B cell (primary cell): ENCODE measurements around the gene LRRN4. TPM values are rescaled to one million over a fixed set of nuclear protein-coding genes. Genes with fewer than 3 reads are reported as not detected.

Experiments
- ATAC-seq: fragments of 200-7000 bp; cut with Tn5 transposase; one replicate; pipeline ENCODE4 v1.10.0; 2021; ENCODE audit warnings: low read depth, mild to moderate bottlenecking, moderate number of reproducible peaks, moderate library complexity
- CTCF ChIA-PET: fragments of 350-600 bp; sonication (Branson Sonifier 250); formaldehyde crosslinking; loops from one replicate; lab custom pipeline; 2021; ENCODE audit warnings: antibody characterized with exemption, inconsistent platforms; lab: Charles Lee
- POLR2A ChIA-PET: fragments of 350-600 bp; sonication (Branson Sonifier 250); formaldehyde crosslinking; loops from one replicate; lab custom pipeline; 2021; ENCODE audit warnings: antibody characterized with exemption; lab: Charles Lee
- DNase-seq: peaks from one replicate; pipeline ENCODE4 v3.0.0; 2013
- H2AFZ ChIP-seq: 2 replicates; pipeline ENCODE4 v1.6.1; 2012; ENCODE audit warnings: mild to moderate bottlenecking, low read depth, low read length; ENCODE audit not compliant: insufficient read depth, poor library complexity, severe bottlenecking
- H3K27ac ChIP-seq, 2 donors: 1 replicate in 1 of 2; 2 replicates in 1 of 2; pipeline ENCODE4 v1.5.1; 2012 to 2013; ENCODE audit warnings: low read length in 2 of 2, mild to moderate bottlenecking in 2 of 2, moderate library complexity in 1 of 2
- H3K27me3 ChIP-seq, 4 experiments: fragments of 200-600 bp in 1 of 4; sonication (generic) in 1 of 4; replicated peaks in 1 of 4; 1 replicate in 2 of 4; 2 replicates in 2 of 4; pipeline versions ENCODE4 v1.6.1 to v1.7.0; 2013 to 2016; ENCODE audit warnings: low read length in 3 of 4, mild to moderate bottlenecking in 2 of 4, mixed read lengths in 1 of 4, moderate library complexity in 1 of 4; ENCODE audit not compliant: insufficient read depth in 4 of 4, control insufficient read depth in 3 of 4; ENCODE audit errors: control extremely low read depth in 1 of 4
- H3K36me3 ChIP-seq, 2 experiments: replicated peaks in 1 of 2; 1 replicate in 1 of 2; 2 replicates in 1 of 2; pipeline versions ENCODE4 v1.6.1 to v1.7.1; 2013; ENCODE audit warnings: low read length in 1 of 2; ENCODE audit not compliant: insufficient read depth in 2 of 2, control insufficient read depth in 1 of 2; ENCODE audit errors: control extremely low read depth in 1 of 2, extremely low read depth in 1 of 2
- H3K4me1 ChIP-seq, 2 donors: fragments of 200-600 bp in 1 of 2; sonication (generic) in 1 of 2; 1 replicate in 1 of 2; 2 replicates in 1 of 2; pipeline versions ENCODE4 v1.5.1 to v1.6.1; 2013 to 2017; ENCODE audit warnings: low read length in 2 of 2; ENCODE audit not compliant: control insufficient read depth in 2 of 2, insufficient read depth in 2 of 2
- H3K4me2 ChIP-seq: replicated peaks from 2 replicates; pipeline ENCODE3; 2012; ENCODE audit warnings: mild to moderate bottlenecking, low read depth, low read length; ENCODE audit not compliant: poor library complexity, severe bottlenecking
- H3K4me3 ChIP-seq, 5 experiments: fragments of 200-600 bp in 1 of 5; sonication (generic) in 1 of 5; 1 replicate in 3 of 5; 2 replicates in 2 of 5; pipeline versions ENCODE4 v1.5.1 to v1.7.0; 2011 to 2016; ENCODE audit warnings: low read length in 4 of 5, mild to moderate bottlenecking in 4 of 5, low read depth in 2 of 5, control low read depth in 1 of 5, moderate library complexity in 1 of 5; ENCODE audit not compliant: insufficient read depth in 1 of 5; ENCODE audit errors: control extremely low read depth in 1 of 5, extremely low read depth in 1 of 5
- H3K79me2 ChIP-seq: fragments of 200-600 bp; sonication (generic); one replicate; pipeline ENCODE4 v1.6.0; 2016; ENCODE audit warnings: low read length; ENCODE audit not compliant: control insufficient read depth, insufficient read depth
- H3K9ac ChIP-seq: fragments of 200-600 bp; sonication (generic); 2 replicates; pipeline ENCODE4 v1.6.1; 2017; ENCODE audit warnings: mild to moderate bottlenecking, low read length, moderate library complexity
- H3K9me3 ChIP-seq, 3 donors: one replicate each; pipeline versions ENCODE4 v1.6.1 to v1.7.1; 2013; ENCODE audit warnings: low read length in 2 of 3; ENCODE audit not compliant: control insufficient read depth in 2 of 3, insufficient read depth in 1 of 3; ENCODE audit errors: control extremely low read depth in 1 of 3
- H4K20me1 ChIP-seq: 2 replicates; pipeline ENCODE4 v1.6.0; 2012; ENCODE audit warnings: mild to moderate bottlenecking, low read length; ENCODE audit not compliant: insufficient read depth, control insufficient read depth, poor library complexity, severe bottlenecking
- H3K27ac Mint-ChIP-seq: one replicate; pipeline ENCODE4 v1.8.0; 2021; ENCODE audit warnings: mixed read lengths
- H3K27me3 Mint-ChIP-seq: one replicate; pipeline ENCODE4 v1.8.0; 2021; ENCODE audit warnings: mixed read lengths
- H3K4me1 Mint-ChIP-seq: one replicate; pipeline ENCODE4 v1.8.0; 2021; ENCODE audit warnings: mixed read lengths
- H3K4me3 Mint-ChIP-seq: one replicate; pipeline ENCODE4 v1.8.0; 2021; ENCODE audit warnings: mixed read lengths
- H3K9me3 Mint-ChIP-seq: one replicate; pipeline ENCODE4 v1.8.0; 2022; ENCODE audit warnings: mixed read lengths; ENCODE audit not compliant: insufficient read depth
- EZH2 ChIP-seq: IDR thresholded peaks from 2 replicates; pipeline ENCODE4 v1.6.1; 2012; ENCODE audit warnings: borderline replicate concordance, low read depth, mild to moderate bottlenecking, moderate library complexity, low read length; ENCODE audit not compliant: insufficient read depth, poor library complexity, severe bottlenecking
- WGBS: methylation state at CpG from one replicate; pipeline ENCODE4 v1.1.5; 2013; ENCODE audit warnings: missing lambda C conversion rate; ENCODE audit not compliant: insufficient coverage; 5-methylcytosine and 5-hydroxymethylcytosine counted together
- intact Hi-C: fragments of 100-400 bp; cut with micrococcal nuclease; formaldehyde crosslinking; loops from one replicate; pipeline ENCODE4 v1.10.0; 2022
- polyA plus RNA-seq: library from polyadenylated mRNA; depleted of rRNA; stranded (reverse); fragments of >200 nt; gene quantifications from 2 replicates; pipeline ENCODE4 v1.2.3, GENCODE V29; 2012
- total RNA-seq, 2 donors: library from RNA; stranded (reverse); fragments of 120-200 nt in 1 of 2; gene quantifications; 1 replicate in 1 of 2; 2 replicates in 1 of 2; pipeline versions ENCODE4 v1.2.3 to v1.2.4, GENCODE V29; 2013 to 2022
- TF ChIP-seq, protein P1 (sequence below): fragments of 200-600 bp; IDR thresholded peaks from one replicate; pipeline ENCODE4 v1.8.0; 2022; ENCODE audit warnings: antibody characterized with exemption, mild to moderate bottlenecking

Gene LRRN4
- total and polyA plus RNA-seq, 2 donors (not counting 1 experiment from before 2014, with no cell fraction given), result not detected

DNA sequence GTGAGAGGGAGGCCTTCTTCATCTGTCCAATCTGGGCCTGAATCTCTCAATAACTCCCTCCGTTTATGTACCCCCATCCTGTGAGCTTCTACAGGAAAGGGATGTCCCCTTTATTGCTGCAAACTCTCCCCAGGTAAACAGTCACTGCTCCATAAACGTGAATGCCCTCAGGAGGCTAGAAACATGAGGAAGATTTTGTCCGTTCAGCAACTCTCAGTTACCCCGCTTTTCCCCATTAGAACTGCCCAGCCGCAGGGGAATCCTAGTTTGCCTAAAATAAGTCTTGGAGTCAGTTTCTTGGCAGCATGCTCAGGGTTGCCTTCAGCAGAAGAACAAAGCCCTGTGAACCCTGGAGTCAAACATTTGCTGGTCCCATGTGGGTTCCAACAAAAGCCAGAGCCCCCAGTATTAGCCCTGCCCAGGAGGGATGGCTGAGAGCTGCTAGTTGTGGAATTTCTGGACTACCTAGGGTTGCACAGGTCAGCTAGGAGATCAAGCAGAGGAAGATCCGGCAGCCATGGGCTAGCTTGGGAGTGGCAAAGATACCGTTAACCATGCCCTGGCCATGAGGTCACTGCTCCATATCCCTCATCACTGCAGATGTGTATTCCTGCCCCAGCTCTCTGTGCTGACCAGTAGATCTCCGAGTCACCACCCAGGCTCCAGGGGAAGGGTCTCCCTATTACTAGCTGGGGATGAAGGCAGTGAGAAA is 640 bp downstream of the LRRN4 start:
- Histone ChIP-seq H3K36me3 (no peaks in the 10 kb centered on the region), H3K79me2 (no peaks in the 10 kb centered on the region), H3K9ac (no peak overlapping the region), H3K4me3 (no peak overlapping the region), H3K27ac (no peak overlapping the region), H3K27me3 (peaks cover 0 to 35% (median 8%) of the 10 kb centered on the region in 4 experiments), H4K20me1 (no peaks in the 10 kb centered on the region), H2AFZ (no peak overlapping the region), H3K4me1 (peaks cover 5 to 10% of the 10 kb centered on the region in 2 donors), H3K9me3 (no peaks in the 10 kb centered on the region), H3K4me2 (no peak overlapping the region)
- ChIA-PET POLR2A (no interaction called here), CTCF (no interaction called here)
- 77% methylated on average over 7 of the region's 8 CpGs for WGBS
- peaks cover 34% of the 10 kb centered on the region for H3K27me3 Mint-ChIP-seq
- H3K4me1 Mint-ChIP-seq, result peaks cover 4% of the 10 kb centered on the region
- TF ChIP-seq, protein P1, sequence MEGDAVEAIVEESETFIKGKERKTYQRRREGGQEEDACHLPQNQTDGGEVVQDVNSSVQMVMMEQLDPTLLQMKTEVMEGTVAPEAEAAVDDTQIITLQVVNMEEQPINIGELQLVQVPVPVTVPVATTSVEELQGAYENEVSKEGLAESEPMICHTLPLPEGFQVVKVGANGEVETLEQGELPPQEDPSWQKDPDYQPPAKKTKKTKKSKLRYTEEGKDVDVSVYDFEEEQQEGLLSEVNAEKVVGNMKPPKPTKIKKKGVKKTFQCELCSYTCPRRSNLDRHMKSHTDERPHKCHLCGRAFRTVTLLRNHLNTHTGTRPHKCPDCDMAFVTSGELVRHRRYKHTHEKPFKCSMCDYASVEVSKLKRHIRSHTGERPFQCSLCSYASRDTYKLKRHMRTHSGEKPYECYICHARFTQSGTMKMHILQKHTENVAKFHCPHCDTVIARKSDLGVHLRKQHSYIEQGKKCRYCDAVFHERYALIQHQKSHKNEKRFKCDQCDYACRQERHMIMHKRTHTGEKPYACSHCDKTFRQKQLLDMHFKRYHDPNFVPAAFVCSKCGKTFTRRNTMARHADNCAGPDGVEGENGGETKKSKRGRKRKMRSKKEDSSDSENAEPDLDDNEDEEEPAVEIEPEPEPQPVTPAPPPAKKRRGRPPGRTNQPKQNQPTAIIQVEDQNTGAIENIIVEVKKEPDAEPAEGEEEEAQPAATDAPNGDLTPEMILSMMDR, result no peak
- no peak for TF ChIP-seq EZH2
- no peak overlapping the region for H3K27ac Mint-ChIP-seq
- H3K9me3 Mint-ChIP-seq, result no peaks in the 10 kb centered on the region
- H3K4me3 Mint-ChIP-seq, result no peak overlapping the region
- no peak for DNase-seq
- ATAC-seq, result no peak
- intact Hi-C loops, result no loop called here

DNA sequence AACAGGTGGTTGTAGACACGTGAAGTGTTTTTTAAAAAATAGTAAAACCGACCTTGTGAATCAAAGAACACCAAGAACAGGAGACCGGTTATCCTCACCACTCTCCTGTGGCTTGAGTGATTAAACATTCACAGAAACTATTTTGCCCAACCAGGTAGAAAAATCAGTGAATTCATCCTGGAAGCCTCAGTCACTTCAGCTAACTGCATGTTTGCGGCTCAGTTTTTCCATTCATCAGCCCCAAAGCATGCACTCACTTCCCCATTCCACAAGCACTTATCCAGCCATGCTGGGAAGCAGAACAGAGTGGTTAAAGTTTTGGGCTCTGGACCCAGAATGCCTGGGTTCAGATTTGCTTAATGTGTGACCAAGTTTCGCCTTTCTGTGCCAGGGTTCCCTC is 2.4 kb downstream of the LRRN4 start:
- Histone ChIP-seq H3K79me2 (no peaks in the 10 kb centered on the region), H3K4me3 (no peak overlapping the region), H3K9ac (no peak overlapping the region), H4K20me1 (no peaks in the 10 kb centered on the region), H3K4me1 (peaks cover 5 to 10% of the 10 kb centered on the region in 2 donors), H2AFZ (no peak overlapping the region), H3K36me3 (no peaks in the 10 kb centered on the region), H3K27ac (no peak overlapping the region), H3K27me3 (peaks cover 0 to 24% (median 8%) of the 10 kb centered on the region in 4 experiments), H3K4me2 (no peak overlapping the region), H3K9me3 (no peaks in the 10 kb centered on the region)
- no peak for DNase-seq
- Mint-ChIP-seq H3K4me3 (no peak overlapping the region), H3K27me3 (peaks cover 21% of the 10 kb centered on the region), H3K27ac (no peak overlapping the region), H3K4me1 (peaks cover 4% of the 10 kb centered on the region), H3K9me3 (no peaks in the 10 kb centered on the region)
- POLR2A ChIA-PET, result no interaction called here
- no peak for TF ChIP-seq EZH2
- TF ChIP-seq, protein P1, result no peak
- intact Hi-C loops, result no loop called here
- CTCF ChIA-PET, result no interaction called here
- no peak for ATAC-seq
- WGBS, result 67% methylated on average over 2 of the region's 5 CpGs
